GM13977 (cell line): ENCODE data around the gene SHISAL2A.

ENCODE experiments used
- DNase-seq: peaks from one replicate; pipeline ENCODE4 v3.0.0; 2012; ENCODE audit warnings: low spot score
- CTCF ChIP-seq: IDR thresholded peaks from 2 replicates; pipeline ENCODE4 v1.5.1; 2012; ENCODE audit warnings: mild to moderate bottlenecking, control low read depth; ENCODE audit not compliant: insufficient read depth; ENCODE audit errors: extremely low read depth, missing control alignments
- in situ Hi-C: fragments of 300-500 bp; cut with MboI; formaldehyde crosslinking; loops from one replicate; pipeline ENCODE4 v1.12.0; 2022; ENCODE audit warnings: low sequenced_read_pairs, low pct_unique_long_range_greater_than_20kb, mixed read lengths, inconsistent platforms; ENCODE audit not compliant: unreplicated experiment

SHISAL2A gene

GRCh38 chr1:52636721-52637695, 4.0 kb downstream of the SHISAL2A start:
- TF ChIP-seq CTCF: no peak
- peak; percentile 72 for DNase-seq
- in situ Hi-C loops: no loop called here

- in situ Hi-C loops: no loop called here
- no peak for DNase-seq
- no peak for TF ChIP-seq CTCF
Measured at GRCh38 chr1:52637946-52638345, 5.0 kb downstream of the SHISAL2A start.

- no peak for DNase-seq
- TF ChIP-seq CTCF: no peak
- in situ Hi-C loops: no loop called here
Measured at GRCh38 chr1:52640697-52641096, 7.7 kb downstream of the SHISAL2A start.

GRCh38 chr1:52641307-52641706, 8.3 kb downstream of the SHISAL2A start:
- TF ChIP-seq CTCF: no peak
- peak; percentile 45 for DNase-seq
- in situ Hi-C loops: no loop called here

GRCh38 chr1:52645261-52645660, 12.3 kb downstream of the SHISAL2A start:
- no peak for DNase-seq
- in situ Hi-C loops: no loop called here
- no peak for TF ChIP-seq CTCF

- no peak for TF ChIP-seq CTCF
- no peak for DNase-seq
- in situ Hi-C loops: no loop called here
Measured at GRCh38 chr1:52651904-52652303, 18.9 kb downstream of the SHISAL2A start.
